Cardiac fibroblast (primary cell): ENCODE measurements around the gene RAB21.

Source experiments
- DNase-seq, 2 donors: peaks; one replicate each; pipeline versions ENCODE4 v3.0.0 to v3.0.0-alpha.2; 2010; ENCODE audit warnings: low read depth in 2 of 2
- H3K4me3 ChIP-seq, 2 donors: replicated peaks in 1 of 2; 1 replicate in 1 of 2; 2 replicates in 1 of 2; pipeline ENCODE4 v1.5.1; 2011; ENCODE audit warnings: low read depth in 2 of 2, low read length in 2 of 2, mild to moderate bottlenecking in 2 of 2, moderate library complexity in 1 of 2
- CTCF ChIP-seq: IDR thresholded peaks from one replicate; pipeline ENCODE4 v1.5.1; 2011; ENCODE audit warnings: low read depth, mild to moderate bottlenecking, low read length, inconsistent platforms

Gene RAB21

GRCh38 chr12:71732357-71732712, 22.3 kb upstream of the RAB21 start:
- TF ChIP-seq CTCF = no peak
- H3K4me3 ChIP-seq = no peak overlapping the region
- no peak for DNase-seq

DNA sequence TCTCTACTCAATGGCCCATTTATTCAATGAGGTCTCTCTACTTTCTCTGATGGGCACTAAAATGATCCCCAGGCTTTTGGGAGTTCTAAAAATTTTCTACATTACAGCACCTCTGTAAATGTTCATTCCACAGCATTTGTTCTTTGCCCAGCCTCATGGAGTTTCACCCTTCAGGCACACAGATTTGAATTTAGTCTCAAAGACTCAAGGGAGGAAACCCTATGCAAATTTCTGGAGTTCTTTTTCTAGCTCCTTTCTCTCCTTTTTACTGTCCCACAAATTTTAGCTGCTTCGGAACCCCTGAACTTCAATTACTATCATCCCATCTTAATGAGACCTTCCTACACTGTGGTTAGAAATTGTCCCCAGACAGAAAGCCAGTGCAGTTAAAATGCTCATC, 17.5 kb upstream of the RAB21 start:
- TF ChIP-seq CTCF = no peak
- no peak for DNase-seq
- no peak overlapping the region for H3K4me3 ChIP-seq

GRCh38 chr12:71742998-71743397, 11.7 kb upstream of the RAB21 start:
- no peak overlapping the region for H3K4me3 ChIP-seq
- DNase-seq = no peak
- TF ChIP-seq CTCF = no peak

GRCh38 chr12:71744522-71745300, 10.0 kb upstream of the RAB21 start:
- H3K4me3 ChIP-seq = no peak overlapping the region
- DNase-seq = no peak
- no peak for TF ChIP-seq CTCF

GRCh38 chr12:71746974-71747611, 7.6 kb upstream of the RAB21 start:
- TF ChIP-seq CTCF = peak; percentile 66
- DNase-seq = peak; percentile 80 to 81
- H3K4me3 ChIP-seq = no peak overlapping the region

DNA sequence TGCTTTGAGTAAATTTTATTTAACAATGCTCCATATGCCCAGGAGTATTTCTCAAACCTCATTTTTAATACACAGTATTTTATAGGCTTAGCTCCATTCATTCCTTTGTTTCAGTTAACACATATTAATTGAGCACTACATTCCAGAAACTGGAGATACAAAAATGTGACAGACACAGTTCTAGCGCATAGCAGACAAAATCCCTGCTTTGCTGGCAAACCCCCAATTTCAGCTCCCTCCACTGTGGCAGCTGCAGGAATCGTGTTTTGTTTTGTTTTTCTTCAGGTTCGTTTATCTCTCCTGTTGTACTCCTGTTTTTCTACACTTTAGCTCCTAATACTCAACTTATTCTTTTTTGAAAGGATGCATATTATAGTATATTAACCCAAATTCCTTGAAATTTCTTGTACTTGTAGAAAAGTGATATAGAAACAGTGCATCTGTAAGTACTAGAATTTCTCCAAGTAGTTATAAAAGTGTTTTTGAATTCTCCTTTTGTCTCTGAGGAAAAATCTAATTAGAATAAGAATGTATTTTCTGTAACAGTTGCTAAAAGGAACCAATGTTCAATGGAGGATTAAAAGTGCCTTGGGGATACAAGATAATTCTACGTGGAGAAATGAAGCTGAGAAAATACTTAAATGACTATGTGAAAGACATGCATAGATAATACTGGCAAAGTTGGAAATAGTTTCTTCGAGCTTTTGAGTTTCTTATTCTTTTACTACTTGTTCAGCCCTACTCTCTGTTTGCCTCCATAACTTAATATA, 6.4 kb upstream of the RAB21 start:
- H3K4me3 ChIP-seq = no peak overlapping the region
- DNase-seq = no peak
- no peak for TF ChIP-seq CTCF
